ENCODE results near the gene HKDC1.
"Not testable (repeated sequence)": the region's sequence is repeated elsewhere in the genome, so short reads cannot be mapped to it uniquely, and the experiment has no call there.

Gene HKDC1

DNA sequence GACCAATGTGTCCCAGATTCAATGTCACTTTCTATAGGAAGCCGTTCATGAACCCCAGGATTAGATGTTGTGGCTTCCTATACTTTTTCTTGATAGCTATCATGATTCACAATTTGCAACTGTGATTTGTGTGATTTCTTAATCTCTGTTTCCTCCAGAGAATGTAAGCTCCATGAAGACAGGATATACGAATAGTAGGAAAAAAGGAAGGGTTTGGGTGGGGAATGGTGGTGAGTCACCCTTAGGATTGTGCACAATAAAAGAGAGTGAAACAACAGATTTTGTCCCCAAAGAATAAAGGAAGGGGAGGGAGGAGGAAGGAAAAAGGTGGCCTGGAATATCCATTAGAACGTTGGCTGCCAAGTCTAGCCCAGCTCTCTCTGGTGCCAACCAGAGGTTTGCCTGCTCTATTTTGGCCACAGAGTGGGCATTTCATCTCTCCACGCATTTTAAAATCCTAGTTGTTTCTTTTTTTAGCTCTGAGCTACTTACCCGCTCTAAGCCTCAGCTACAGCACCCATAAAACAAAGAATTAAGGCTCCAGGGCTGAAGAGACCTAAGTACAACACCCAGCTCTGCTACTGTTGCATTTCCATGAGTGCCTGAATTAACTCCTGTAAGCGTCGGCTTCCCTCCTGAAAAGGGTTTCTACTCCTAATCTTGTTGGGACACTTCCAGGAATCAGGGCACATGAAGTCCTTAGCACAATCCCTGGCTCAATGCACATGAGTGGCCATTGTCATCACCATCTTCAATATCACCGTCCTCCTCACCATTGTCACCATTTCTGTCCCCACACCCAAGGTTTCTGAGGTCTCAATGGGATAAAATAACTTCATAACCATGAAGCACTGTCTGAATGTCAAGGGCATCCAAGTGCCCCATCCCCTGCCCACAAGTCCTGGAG is 61.6 kb downstream of the HKDC1 start:
- no peak for DNase-seq (ENCODE audit: low read depth)

GRCh38 chr10:69284402-69284801 is 64.3 kb downstream of the HKDC1 start:
- not testable (repeated sequence) for DNase-seq (ENCODE audit: low read depth)

GRCh38 chr10:69285699-69286098 is 65.6 kb downstream of the HKDC1 start:
- DNase-seq (ENCODE audit: low read depth), result no peak

DNA sequence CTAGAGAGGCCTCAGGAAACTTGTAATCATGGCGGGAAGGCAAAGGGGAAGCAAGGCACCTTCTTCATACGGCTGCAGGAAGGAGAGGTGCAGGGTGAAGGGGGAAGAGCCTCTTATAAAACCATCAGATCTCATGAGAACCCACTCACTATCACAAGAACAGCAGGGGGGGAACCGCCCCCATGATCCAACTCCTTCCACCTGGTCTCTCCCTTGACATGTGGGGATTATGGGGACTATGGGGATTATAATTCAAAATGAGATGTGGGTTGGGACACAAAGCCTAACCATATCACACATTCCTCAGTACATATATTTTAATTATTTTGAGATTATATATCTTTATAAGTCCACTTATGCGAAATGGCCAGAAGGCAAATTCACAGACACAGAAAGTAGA is 67.0 kb downstream of the HKDC1 start:
- DNase-seq (ENCODE audit: low read depth), result no peak

DNA sequence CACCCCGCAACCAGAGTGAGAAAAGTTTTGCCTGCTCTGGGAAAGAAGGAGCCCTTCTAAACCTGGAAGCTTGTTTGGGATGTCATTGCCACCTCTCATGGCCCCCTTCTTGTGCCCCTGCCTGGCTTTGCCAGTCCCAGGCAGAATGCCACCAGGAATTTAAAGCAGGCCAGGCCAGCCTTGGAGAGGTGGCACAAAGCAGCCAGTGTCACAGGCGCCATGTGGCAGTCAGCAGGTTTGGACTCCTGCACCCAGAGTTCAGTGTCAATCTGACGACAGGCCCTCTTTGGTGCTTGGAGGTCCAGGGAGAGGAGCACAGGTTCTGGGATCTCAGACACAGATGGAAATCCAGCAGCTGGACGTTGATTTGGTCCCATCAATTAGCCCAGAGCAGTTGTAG is 70.9 kb downstream of the HKDC1 start:
- DNase-seq (ENCODE audit: low read depth), result no peak

DNA sequence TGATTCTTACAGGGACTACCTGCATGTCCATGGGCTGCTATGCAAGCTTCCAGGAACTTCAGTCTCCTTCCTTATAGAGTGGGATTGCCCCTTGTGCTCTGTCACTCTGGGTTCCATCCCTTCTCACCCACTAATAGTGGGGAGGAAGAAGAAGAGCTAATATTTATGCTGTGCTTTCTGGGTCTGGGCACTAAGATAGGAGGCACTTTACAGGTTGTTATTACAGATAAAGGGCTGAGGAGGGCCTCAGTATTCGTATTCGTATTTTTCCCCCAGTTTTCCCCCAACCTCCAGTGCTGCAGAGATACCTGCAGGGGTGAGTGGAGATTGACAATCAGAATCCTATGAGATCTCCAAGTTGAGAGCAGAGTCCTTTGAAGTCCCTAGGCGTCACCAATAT is 72.3 kb downstream of the HKDC1 start:
- no peak for DNase-seq (ENCODE audit: low read depth)

DNA sequence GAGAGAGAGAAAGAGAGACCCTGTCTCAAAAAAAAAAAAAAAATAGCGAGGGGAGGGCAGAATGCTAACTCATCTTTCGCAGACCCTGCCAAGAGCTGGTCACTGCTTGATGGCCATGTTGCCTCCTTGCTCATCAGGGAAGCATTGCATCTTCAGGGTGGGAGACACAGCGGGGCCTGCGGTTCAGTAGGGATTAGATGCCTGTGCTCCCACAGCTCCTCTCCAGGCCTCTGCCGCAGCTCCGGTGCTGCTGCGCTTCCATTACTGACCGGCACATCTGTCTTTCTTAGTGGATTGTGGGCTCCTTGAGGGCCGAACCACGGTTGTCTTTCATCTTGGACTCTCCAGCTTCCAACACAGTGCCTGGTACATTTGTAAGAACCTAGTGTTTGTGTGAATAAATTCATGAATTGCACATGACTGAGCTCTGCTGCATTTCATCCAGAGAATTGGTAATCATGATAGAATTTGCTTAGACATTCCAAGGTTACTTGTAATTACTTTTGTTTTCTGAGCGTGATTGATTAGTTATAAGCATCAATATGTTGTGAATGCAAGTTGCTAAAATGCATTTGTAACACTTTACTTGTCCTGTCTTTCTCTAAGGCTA is 75.0 kb downstream of the HKDC1 start:
- no peak for DNase-seq (ENCODE audit: low read depth)

- no peak for DNase-seq (ENCODE audit: low read depth)
Measured at GRCh38 chr10:69303632-69304051, 83.5 kb downstream of the HKDC1 start.

- DNase-seq (ENCODE audit: low read depth), result no peak
Measured at GRCh38 chr10:69306421-69306820, 86.3 kb downstream of the HKDC1 start.

DNA sequence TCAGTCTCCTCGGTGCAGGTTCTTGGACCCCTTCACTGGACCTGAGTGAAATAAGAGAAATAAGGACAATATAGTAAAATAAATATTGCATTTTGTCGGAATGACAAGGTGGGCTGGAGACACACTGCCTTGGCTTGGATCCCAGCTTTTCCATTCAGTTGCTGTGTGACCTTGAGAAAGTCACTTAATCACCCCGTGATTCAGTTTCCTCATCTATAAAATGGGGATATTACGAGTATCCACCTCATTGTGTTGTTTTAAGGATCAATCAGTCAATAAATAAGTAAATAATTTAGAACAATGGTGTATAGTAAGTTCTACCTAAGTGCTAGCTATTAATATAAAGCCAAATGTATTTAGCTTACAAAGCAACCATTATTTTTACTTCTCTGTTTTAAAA is 87.3 kb downstream of the HKDC1 start:
- DNase-seq (ENCODE audit: low read depth), result no peak

GRCh38 chr10:69308304-69308703 is 88.2 kb downstream of the HKDC1 start:
- not testable (repeated sequence) for DNase-seq (ENCODE audit: low read depth)

DNA sequence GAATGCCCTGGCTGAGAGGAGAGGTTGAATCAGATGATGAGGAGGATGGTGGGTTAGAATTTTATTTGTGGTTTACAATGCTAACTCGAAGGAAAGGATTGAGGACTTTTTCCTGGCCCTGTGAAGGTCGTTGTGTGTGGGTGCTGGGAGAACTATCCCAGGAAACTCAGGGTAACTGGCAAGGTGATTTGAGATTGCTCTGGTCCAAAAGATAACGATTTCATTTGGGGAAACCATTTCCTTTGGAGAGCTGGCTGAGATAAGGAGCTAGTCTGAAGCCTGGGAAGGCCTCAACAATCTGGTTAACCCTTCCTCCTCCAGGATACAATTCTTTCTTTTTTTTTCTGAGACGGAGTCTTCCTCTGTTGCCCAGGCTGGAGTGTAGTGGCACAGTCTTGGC is 91.2 kb downstream of the HKDC1 start:
- DNase-seq (ENCODE audit: low read depth), result no peak

DNA sequence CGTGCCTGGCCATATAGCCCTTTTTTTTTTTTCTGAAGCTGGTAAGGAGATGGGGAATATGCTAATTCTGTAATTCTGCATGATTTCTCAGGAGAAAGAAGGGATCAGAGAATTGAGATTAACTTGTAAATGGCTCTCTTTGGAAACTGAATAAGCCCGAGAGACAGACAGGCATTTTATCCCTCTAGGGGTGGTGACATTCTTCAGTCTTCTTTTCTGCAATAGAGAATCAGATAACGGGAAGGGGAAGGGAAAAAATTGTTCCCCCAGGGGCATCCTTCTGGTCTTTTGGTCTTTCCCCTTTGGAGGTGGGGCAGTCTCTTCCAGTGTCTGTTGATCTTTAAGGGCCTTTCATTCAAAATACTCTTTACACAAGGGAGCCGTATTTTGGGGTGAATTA is 92.4 kb downstream of the HKDC1 start:
- no peak for DNase-seq (ENCODE audit: low read depth)

DNA sequence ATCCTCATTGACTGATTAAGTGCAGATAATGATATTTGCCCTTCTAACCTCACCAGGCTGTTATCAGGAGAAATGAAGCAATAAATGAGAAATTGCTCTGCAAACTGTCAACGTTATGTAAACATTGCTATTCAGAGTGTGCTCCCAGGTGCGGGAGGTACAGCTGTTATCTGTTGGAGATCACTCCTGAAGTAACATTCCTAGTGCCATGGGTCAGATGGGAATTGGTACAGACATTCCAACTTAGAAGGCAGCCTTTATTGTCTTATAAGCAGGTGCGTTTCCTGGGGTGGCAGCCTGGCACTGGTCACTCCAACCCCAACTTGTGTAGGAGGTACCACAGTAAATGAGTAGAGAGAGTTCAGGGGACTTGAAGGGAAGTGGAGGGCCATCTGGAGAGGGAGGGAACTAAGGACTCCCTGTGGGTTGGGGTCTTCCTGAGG is 95.0 kb downstream of the HKDC1 start:
- no peak for DNase-seq (ENCODE audit: low read depth)

DNA sequence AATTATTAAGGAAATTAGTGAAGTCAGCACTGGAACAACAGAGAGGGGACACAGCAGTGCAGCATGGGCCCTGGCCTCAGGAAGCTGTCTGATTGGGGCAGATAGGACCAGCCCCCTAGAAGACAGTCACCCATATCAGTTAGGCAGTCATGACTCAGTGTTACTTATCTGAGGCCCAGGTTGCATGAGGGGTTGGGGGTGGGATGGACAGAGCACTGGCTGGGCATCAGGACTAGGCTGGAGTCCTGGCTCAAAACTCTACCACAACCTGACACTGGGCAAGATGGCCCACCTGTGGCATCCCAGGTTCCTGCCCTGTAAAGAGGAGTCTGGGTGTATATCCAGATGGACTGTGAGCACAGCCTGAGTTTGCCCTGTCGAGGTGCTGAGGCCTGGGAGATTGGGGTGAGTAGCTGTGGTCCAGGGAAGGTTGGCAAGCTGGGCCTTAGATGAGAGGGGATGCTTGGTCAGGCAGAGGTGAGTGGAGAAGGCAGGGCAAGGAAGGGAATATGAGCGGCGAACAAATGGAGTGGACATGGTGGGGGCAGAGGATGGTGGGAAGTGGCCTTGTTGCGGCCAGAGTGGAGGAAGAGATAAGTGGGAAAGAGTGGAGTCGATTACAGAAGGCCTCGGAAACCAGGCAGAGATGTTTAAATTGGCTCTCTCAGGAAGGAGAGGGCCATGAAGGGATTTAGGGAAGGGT is 95.6 kb downstream of the HKDC1 start:
- no peak for DNase-seq (ENCODE audit: low read depth)

DNA sequence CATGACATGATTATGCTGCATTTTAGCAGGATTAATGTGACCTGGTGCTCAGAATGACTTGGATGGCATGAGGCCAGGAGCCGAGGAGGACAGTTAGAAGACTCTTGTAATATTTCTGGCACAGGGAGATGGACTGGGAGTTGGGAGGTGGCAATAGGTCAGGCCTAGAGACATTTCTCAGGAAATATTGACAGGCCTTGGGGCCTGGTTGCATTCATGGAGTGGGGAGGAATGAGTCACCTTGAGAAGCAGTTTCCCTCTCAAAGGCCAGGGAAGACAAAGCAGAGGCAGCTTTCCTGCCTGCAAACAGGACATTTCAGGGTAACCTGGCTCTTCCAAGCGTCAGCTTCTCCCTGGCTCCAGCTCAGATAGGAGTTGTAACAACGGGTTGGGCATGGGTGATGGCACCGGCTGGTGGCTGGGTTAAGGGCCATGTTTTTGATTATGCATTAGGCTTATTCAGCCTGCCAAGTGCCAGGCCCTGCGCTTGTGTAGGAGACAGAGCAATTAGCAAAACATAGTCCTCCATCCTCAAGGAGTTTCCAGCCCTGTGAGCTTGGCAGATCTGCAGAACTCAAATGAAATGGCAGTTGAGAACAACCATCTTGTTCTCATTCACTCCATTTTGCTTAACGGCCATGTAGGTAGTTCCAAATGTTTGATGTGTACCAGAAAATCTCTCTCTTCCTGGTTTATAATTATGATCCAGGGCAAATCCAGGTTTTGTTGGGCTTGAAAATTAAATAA is 96.4 kb downstream of the HKDC1 start:
- DNase-seq (ENCODE audit: low read depth), result no peak

All from stimulated activated CD8-positive, alpha-beta memory T cell treated with anti-CD3 and anti-CD28 coated beads, Interleukin-4, amount 100 ng/mL, for 24 hours (primary cell).